Stomach (tissue), 4 donors: Measurements from ENCODE around the gene ITGB3.

Experiments used
- POLR2A ChIP-seq, 4 donors: fragments of 450-650 bp; IDR thresholded peaks; one replicate each; pipeline ENCODE4 v1.6.1; 2016; ENCODE audit warnings: antibody characterized with exemption in 4 of 4, control low read depth in 2 of 4, mild to moderate bottlenecking in 1 of 4, moderate library complexity in 1 of 4
- POLR2AphosphoS5 ChIP-seq, 3 donors: sonication (generic); formaldehyde crosslinking; IDR thresholded peaks; one replicate each; pipeline ENCODE4 v1.6.1; 2016; ENCODE audit warnings: antibody characterized with exemption in 3 of 3
- TF ChIP-seq, protein P1 (sequence below), 7 experiments: fragments of 450-650 bp in 4 of 7; fragments of 200-600 bp in 3 of 7; sonication (generic) in 3 of 7; IDR thresholded peaks; one replicate each; pipeline ENCODE4 v1.5.1; 2016 to 2019; ENCODE audit warnings: antibody characterized with exemption in 7 of 7, control low read depth in 2 of 7, mild to moderate bottlenecking in 1 of 7

GRCh38 chr17:47286198-47286914 is 32.7 kb downstream of the ITGB3 start:
- TF ChIP-seq, protein P1, sequence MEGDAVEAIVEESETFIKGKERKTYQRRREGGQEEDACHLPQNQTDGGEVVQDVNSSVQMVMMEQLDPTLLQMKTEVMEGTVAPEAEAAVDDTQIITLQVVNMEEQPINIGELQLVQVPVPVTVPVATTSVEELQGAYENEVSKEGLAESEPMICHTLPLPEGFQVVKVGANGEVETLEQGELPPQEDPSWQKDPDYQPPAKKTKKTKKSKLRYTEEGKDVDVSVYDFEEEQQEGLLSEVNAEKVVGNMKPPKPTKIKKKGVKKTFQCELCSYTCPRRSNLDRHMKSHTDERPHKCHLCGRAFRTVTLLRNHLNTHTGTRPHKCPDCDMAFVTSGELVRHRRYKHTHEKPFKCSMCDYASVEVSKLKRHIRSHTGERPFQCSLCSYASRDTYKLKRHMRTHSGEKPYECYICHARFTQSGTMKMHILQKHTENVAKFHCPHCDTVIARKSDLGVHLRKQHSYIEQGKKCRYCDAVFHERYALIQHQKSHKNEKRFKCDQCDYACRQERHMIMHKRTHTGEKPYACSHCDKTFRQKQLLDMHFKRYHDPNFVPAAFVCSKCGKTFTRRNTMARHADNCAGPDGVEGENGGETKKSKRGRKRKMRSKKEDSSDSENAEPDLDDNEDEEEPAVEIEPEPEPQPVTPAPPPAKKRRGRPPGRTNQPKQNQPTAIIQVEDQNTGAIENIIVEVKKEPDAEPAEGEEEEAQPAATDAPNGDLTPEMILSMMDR (IDR thresholded peaks at IDR 0.05), result no peak
- no peak for TF ChIP-seq POLR2A (IDR thresholded peaks at IDR 0.05)
- no peak for TF ChIP-seq POLR2AphosphoS5 (IDR thresholded peaks at IDR 0.05)
